H1 (cell line): ENCODE results near the gene LOXL1.

Experiments used
- ATF2 ChIP-seq: IDR thresholded peaks from 2 replicates; pipeline ENCODE4 v1.6.1; 2012; ENCODE audit warnings: low read length, inconsistent platforms
- ATF3 ChIP-seq: IDR thresholded peaks from 2 replicates; pipeline ENCODE4 v1.6.1; 2011; ENCODE audit warnings: low read depth, mild to moderate bottlenecking, low read length; ENCODE audit not compliant: insufficient read depth
- CHD1 ChIP-seq: IDR thresholded peaks from 2 replicates; pipeline ENCODE4 v1.6.1; 2012; ENCODE audit warnings: low read depth, low read length, improper control_type of control experiment
- CTCF ChIP-seq, 3 experiments: IDR thresholded peaks; 1 replicate in 2 of 3; 2 replicates in 1 of 3; pipeline versions ENCODE4 v1.5.1 to v1.6.1; 2011; ENCODE audit warnings: low read length in 3 of 3, mild to moderate bottlenecking in 3 of 3, inconsistent platforms in 2 of 3, low read depth in 1 of 3, moderate library complexity in 1 of 3; ENCODE audit not compliant: insufficient read depth in 1 of 3; ENCODE audit errors: control extremely low read depth in 1 of 3
- EZH2 ChIP-seq: fragments of 200-600 bp; sonication (generic); IDR thresholded peaks from 2 replicates; pipeline ENCODE4 v1.7.1; 2012; ENCODE audit warnings: low read depth, mild to moderate bottlenecking, moderate library complexity, low read length, inconsistent platforms; ENCODE audit not compliant: severe bottlenecking
- JUND ChIP-seq: IDR thresholded peaks from 2 replicates; pipeline ENCODE4 v1.6.1; 2011; ENCODE audit warnings: mild to moderate bottlenecking, improper control_type of control experiment, low read length
- POLR2A ChIP-seq, 2 experiments: IDR thresholded peaks; 1 replicate in 1 of 2; 2 replicates in 1 of 2; pipeline ENCODE4 v1.6.1; 2011; ENCODE audit warnings: low read depth in 2 of 2, low read length in 2 of 2, mild to moderate bottlenecking in 2 of 2; ENCODE audit errors: control extremely low read depth in 1 of 2
- POLR2AphosphoS5 ChIP-seq: IDR thresholded peaks from 2 replicates; pipeline ENCODE4 v1.6.1; 2011; ENCODE audit warnings: low read depth, low read length
- TAF1 ChIP-seq: IDR thresholded peaks from 2 replicates; pipeline ENCODE4 v1.6.1; 2011; ENCODE audit warnings: mild to moderate bottlenecking, low read depth, low read length
- USF2 ChIP-seq: IDR thresholded peaks from 2 replicates; pipeline ENCODE4 v1.6.1; 2011; ENCODE audit warnings: low read length, improper control_type of control experiment
- ZNF274 ChIP-seq: IDR thresholded peaks from 2 replicates; pipeline ENCODE4 v1.7.0; 2012; ENCODE audit warnings: low read length, borderline replicate concordance; ENCODE audit errors: extremely low read depth

GRCh38 chr15:73990250-73991005 is 64.2 kb downstream of the LOXL1 start:
- TF ChIP-seq CTCF (IDR thresholded peaks at IDR 0.05; ENCODE audit: control extremely low read depth in 1 of 3, insufficient read depth in 1 of 3, low read depth in 1 of 3, low read length in 3 of 3) (no peak), POLR2AphosphoS5 (no peak), ATF3 (no peak), POLR2A (IDR thresholded peaks at IDR 0.05; ENCODE audit: control extremely low read depth in 1 of 2, low read depth in 2 of 2, low read length in 2 of 2) (no peak), ZNF274 (no peak), EZH2 (no peak), TAF1 (no peak), CHD1 (no peak), JUND (no peak), ATF2 (no peak), USF2 (no peak)
